Dendritic cell treated with granulocyte-macrophage colony-stimulating factor and Interleukin-4, amounts not matched to agents 40 ng/mL and 50 ng/mL, for 4 days (primary cell): ENCODE results near the gene MAT2A.
"Not testable (repeated sequence)": the region's sequence is repeated elsewhere in the genome, so short reads cannot be mapped to it uniquely, and the experiment has no call there.

ENCODE experiments used
- H3K27ac Mint-ChIP-seq: one replicate; pipeline ENCODE4 v1.8.0; 2022; ENCODE audit warnings: mild to moderate bottlenecking, mixed read lengths
- H3K27me3 Mint-ChIP-seq: one replicate; pipeline ENCODE4 v1.8.0; 2022; ENCODE audit warnings: mild to moderate bottlenecking, mixed read lengths
- H3K36me3 Mint-ChIP-seq: one replicate; pipeline ENCODE4 v1.8.0; 2022; ENCODE audit warnings: low read depth, mixed read lengths
- H3K4me1 Mint-ChIP-seq: one replicate; pipeline ENCODE4 v1.8.0; 2022; ENCODE audit warnings: low read depth, mixed read lengths
- H3K4me3 Mint-ChIP-seq: one replicate; pipeline ENCODE4 v1.8.0; 2022; ENCODE audit warnings: mild to moderate bottlenecking, moderate library complexity, mixed read lengths
- H3K9me3 Mint-ChIP-seq: one replicate; pipeline ENCODE4 v1.8.0; 2022; ENCODE audit warnings: mixed read lengths
- intact Hi-C: fragments of 100-400 bp; cut with micrococcal nuclease; formaldehyde crosslinking; loops from one replicate; pipeline ENCODE4 v1.15.0; 2022

The MAT2A gene

DNA sequence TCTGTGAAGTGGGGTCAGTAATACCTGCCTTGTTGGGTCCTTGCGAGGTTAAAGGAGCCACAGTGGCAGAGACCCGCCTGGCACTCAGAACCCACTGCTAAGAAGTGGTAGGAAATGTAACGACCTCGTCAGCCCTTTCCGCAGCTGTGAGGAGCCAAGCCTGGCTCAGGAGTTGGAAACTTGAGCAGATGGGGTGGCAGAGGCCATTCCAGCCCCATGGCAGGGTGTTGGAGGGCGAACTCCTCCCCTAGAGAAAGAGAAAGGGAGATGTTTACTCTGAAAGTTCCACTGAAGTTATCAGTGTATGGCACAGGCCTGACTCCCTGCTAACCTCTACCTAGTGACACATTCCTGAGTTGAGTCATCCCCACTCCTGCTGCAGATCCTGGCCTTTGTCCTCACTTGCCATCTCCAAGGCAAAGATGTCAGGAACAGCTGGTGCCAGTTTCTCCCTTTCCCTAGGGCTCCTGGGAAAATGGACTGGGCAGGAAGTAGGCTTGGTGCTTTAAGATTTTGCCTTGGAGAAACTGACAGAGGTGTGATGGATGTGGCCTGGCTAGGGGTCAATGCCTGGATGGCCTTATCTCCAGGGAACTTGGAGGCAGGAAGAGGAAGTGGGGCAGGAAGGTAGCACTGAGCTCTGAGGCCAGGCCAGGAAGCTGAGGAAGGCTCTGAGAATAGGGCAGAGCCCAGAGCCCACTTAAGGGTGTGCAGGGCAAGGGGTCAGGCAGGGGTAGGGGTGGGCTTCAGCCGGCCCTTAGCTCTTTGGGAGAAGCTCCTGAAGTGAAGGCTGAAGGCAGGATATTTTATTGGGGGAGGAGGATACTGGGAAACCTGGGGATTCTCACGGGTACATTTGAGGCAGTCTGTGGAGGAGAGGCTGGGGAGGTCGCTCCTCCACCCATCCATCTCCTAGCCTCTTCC, 46.2 kb downstream of the MAT2A start:
- intact Hi-C loops: no loop called here
- no peaks in the 10 kb centered on the region for H3K9me3 Mint-ChIP-seq
- peaks cover 50% of the 10 kb centered on the region for H3K36me3 Mint-ChIP-seq
- peak overlapping the region; percentile 82 for H3K27ac Mint-ChIP-seq
- peaks cover 93% of the 10 kb centered on the region for H3K4me1 Mint-ChIP-seq
- H3K27me3 Mint-ChIP-seq: no peaks in the 10 kb centered on the region
- H3K4me3 Mint-ChIP-seq: peak overlapping the region; percentile 65

- intact Hi-C loops: no loop called here
- Mint-ChIP-seq H3K4me1 (peaks cover 93% of the 10 kb centered on the region), H3K27me3 (no peaks in the 10 kb centered on the region), H3K27ac (peak overlapping the region; percentile 82), H3K9me3 (no peaks in the 10 kb centered on the region), H3K4me3 (no peak overlapping the region), H3K36me3 (peaks cover 43% of the 10 kb centered on the region)
Measured at GRCh38 chr2:85585781-85586105, 46.8 kb downstream of the MAT2A start.

GRCh38 chr2:85588236-85588635, 49.3 kb downstream of the MAT2A start:
- H3K27me3 Mint-ChIP-seq: no peaks in the 10 kb centered on the region
- H3K36me3 Mint-ChIP-seq: peaks cover 35% of the 10 kb centered on the region
- H3K4me3 Mint-ChIP-seq: no peak overlapping the region
- H3K9me3 Mint-ChIP-seq: no peaks in the 10 kb centered on the region
- intact Hi-C loops: no loop called here
- H3K27ac Mint-ChIP-seq: peak overlapping the region; percentile 96
- peaks cover 93% of the 10 kb centered on the region for H3K4me1 Mint-ChIP-seq

DNA sequence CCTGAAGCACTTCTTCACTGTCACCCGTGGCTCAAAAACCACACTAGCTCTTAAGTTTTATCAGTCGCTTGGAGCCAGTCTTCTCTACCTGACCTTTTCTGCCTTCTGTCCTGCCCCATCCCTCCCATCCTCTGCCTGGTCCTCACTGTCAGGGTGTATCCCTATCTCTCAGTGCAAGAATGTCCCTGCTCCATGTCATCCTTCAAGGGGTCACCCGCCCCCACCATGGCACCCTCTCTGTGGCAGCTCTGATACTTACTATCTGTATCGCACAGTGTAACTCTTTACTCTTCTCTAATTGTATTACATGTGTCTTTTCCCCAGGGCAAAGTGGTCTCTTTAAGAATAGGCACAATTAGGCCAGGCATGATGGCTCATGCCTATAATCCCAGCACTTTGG, 49.7 kb downstream of the MAT2A start:
- Mint-ChIP-seq H3K4me3 (no peak overlapping the region), H3K36me3 (peaks cover 35% of the 10 kb centered on the region), H3K27me3 (no peaks in the 10 kb centered on the region), H3K4me1 (peaks cover 93% of the 10 kb centered on the region), H3K9me3 (no peaks in the 10 kb centered on the region), H3K27ac (peak overlapping the region; percentile 96)
- intact Hi-C loops: no loop called here

DNA sequence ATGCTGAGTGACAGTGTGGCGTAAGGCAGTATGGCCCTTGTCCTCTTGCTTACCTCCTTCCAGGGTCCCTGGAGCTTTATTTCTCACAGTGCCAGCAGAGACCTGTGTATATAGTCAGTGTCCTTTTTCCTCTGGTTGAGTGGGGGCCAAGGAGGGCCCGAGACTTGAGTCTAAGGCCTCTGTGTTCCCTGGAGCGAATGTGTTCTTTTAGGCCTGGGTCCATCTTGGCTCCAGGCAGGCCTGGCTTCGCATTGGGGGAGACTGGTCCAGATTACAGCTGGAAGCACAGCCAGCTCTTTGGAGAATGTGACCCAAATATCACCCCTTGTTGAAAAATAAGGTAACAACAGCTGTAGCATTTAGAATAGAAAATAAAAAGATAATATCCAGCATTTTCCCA, 50.2 kb downstream of the MAT2A start:
- Mint-ChIP-seq H3K27ac (peak overlapping the region; percentile 96), H3K27me3 (no peaks in the 10 kb centered on the region), H3K4me3 (no peak overlapping the region), H3K36me3 (peaks cover 33% of the 10 kb centered on the region), H3K4me1 (peaks cover 92% of the 10 kb centered on the region), H3K9me3 (no peaks in the 10 kb centered on the region)
- intact Hi-C loops: no loop called here

DNA sequence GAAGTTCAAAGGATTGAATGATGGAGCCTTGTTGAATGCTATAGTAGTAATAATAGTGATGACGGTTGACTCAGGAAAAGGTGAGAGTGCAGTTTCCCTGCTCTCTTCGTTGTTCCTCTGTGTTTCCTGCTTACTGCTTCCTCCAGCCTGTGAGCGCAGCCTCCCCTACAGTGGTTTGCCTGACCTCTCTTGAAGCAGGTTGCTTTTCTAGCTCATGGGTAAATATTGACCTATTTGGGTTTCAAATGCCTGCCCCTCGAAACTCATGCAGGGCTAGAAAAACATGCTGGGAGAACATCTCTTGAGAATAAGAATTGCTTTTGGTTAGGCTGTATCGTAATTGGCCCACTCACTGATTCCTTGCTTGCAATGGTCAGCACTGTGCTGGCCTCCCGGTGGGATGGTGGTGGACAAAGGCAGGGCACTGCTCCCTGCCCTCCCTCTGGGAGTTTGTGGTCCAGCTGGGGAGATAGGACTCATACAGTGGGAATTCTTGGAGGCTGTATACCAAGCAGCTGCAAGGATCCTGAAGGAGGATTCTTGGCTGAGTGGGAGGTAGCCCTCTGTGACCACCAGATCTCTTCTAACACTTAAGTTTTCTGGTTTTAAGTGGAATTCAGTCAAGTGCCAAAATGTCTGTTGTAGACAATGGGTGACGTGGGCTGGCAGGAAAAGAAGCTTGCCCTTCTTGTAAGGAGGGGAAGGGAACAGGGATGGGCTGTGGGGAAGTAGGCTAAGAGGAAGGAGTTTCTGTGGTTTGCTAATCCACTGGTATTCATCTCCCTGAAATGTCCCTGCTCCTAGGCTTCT, 51.2 kb downstream of the MAT2A start:
- intact Hi-C loops: no loop called here
- H3K27me3 Mint-ChIP-seq: no peaks in the 10 kb centered on the region
- H3K27ac Mint-ChIP-seq: peak overlapping the region; percentile 96
- peak overlapping the region; percentile 70 for H3K4me3 Mint-ChIP-seq
- H3K9me3 Mint-ChIP-seq: no peaks in the 10 kb centered on the region
- peaks cover 34% of the 10 kb centered on the region for H3K36me3 Mint-ChIP-seq
- H3K4me1 Mint-ChIP-seq: peaks cover 91% of the 10 kb centered on the region

- H3K4me3 Mint-ChIP-seq: peak overlapping the region; percentile 70
- intact Hi-C loops: no loop called here
- H3K4me1 Mint-ChIP-seq: peaks cover 87% of the 10 kb centered on the region
- peaks cover 40% of the 10 kb centered on the region for H3K36me3 Mint-ChIP-seq
- no peaks in the 10 kb centered on the region for H3K27me3 Mint-ChIP-seq
- no peaks in the 10 kb centered on the region for H3K9me3 Mint-ChIP-seq
- peak overlapping the region; percentile 96 for H3K27ac Mint-ChIP-seq
Measured at GRCh38 chr2:85590950-85591349, 52.0 kb downstream of the MAT2A start.

GRCh38 chr2:85591563-85591962, 52.6 kb downstream of the MAT2A start:
- intact Hi-C loops: no loop called here
- Mint-ChIP-seq H3K27me3 (no peaks in the 10 kb centered on the region), H3K4me3 (no peak overlapping the region), H3K36me3 (peaks cover 46% of the 10 kb centered on the region), H3K9me3 (no peaks in the 10 kb centered on the region), H3K4me1 (peaks cover 87% of the 10 kb centered on the region), H3K27ac (peak overlapping the region; percentile 96)

- intact Hi-C loops: not testable (repeated sequence)
- H3K36me3 Mint-ChIP-seq: peaks cover 53% of the 10 kb centered on the region
Measured at GRCh38 chr2:85592299-85592698, 53.3 kb downstream of the MAT2A start.

GRCh38 chr2:85593023-85593422, 54.1 kb downstream of the MAT2A start:
- Mint-ChIP-seq H3K27ac (peak overlapping the region; percentile 96), H3K36me3 (peaks cover 61% of the 10 kb centered on the region), H3K9me3 (no peaks in the 10 kb centered on the region), H3K27me3 (no peaks in the 10 kb centered on the region), H3K4me1 (peaks cover 86% of the 10 kb centered on the region), H3K4me3 (no peak overlapping the region)
- intact Hi-C loops: no loop called here

More at GRCh38 chr2:85592299-85592698, 53.3 kb downstream of the MAT2A start:
- Mint-ChIP-seq H3K4me1 (peaks cover 89% of the 10 kb centered on the region), H3K27ac (peak overlapping the region; percentile 96)
- not testable (repeated sequence) for H3K27me3 Mint-ChIP-seq, H3K4me3 Mint-ChIP-seq, H3K9me3 Mint-ChIP-seq
